Pons (tissue), 1 donor: ENCODE measurements around the gene GADL1.

Experiments used
- DNase-seq: peaks from one replicate; pipeline ENCODE4 v3.0.0-alpha.2; 2016; ENCODE audit warnings: low spot score

The GADL1 gene

GRCh38 chr3:30894521-30895251 is at the start of gene GADL1:
Gene GADL1, minus strand, starts transcription at chr3:30894661. Its CDS starts 47 bp downstream, at chr3:30894614.
- DNase-seq = no peak

- DNase-seq = no peak
These were observed 49.7 kb upstream of the GADL1 start for GRCh38 chr3:30944124-30944523.

- DNase-seq = no peak
These were observed 48.7 kb upstream of the GADL1 start for GRCh38 chr3:30943206-30943605.

- DNase-seq = no peak
These were observed 46.9 kb upstream of the GADL1 start for GRCh38 chr3:30941342-30941741.

- no peak for DNase-seq
These were observed 46.3 kb upstream of the GADL1 start for GRCh38 chr3:30940740-30941139.

- DNase-seq = peak; percentile 11
These were observed 39.7 kb upstream of the GADL1 start for GRCh38 chr3:30934208-30934550.

- no peak for DNase-seq
These were observed 39.2 kb upstream of the GADL1 start for GRCh38 chr3:30933478-30934207.

GRCh38 chr3:30932513-30933098 is 38.1 kb upstream of the GADL1 start:
- no peak for DNase-seq

- no peak for DNase-seq
These were observed 30.3 kb upstream of the GADL1 start for GRCh38 chr3:30924763-30925162.

GRCh38 chr3:30919564-30919963 is 25.1 kb upstream of the GADL1 start:
- DNase-seq = no peak

GRCh38 chr3:30918761-30919160 is 24.3 kb upstream of the GADL1 start:
- DNase-seq = no peak

GRCh38 chr3:30915782-30916181 is 21.3 kb upstream of the GADL1 start:
- no peak for DNase-seq

GRCh38 chr3:30914696-30915095 is 20.2 kb upstream of the GADL1 start:
- no peak for DNase-seq

GRCh38 chr3:30913176-30913575 is 18.7 kb upstream of the GADL1 start:
- no peak for DNase-seq

GRCh38 chr3:30912301-30912700 is 17.8 kb upstream of the GADL1 start:
- no peak for DNase-seq

GRCh38 chr3:30908456-30909037 is 14.1 kb upstream of the GADL1 start:
- no peak for DNase-seq

- DNase-seq = no peak
These were observed 10.5 kb upstream of the GADL1 start for GRCh38 chr3:30904996-30905395.

GRCh38 chr3:30895329-30895728 is 868 bp upstream of the GADL1 start:
- no peak for DNase-seq

- no peak for DNase-seq
These were observed 659 bp downstream of the GADL1 start for GRCh38 chr3:30893678-30894325.

GRCh38 chr3:30890907-30891306 is 3.6 kb downstream of the GADL1 start:
- no peak for DNase-seq

- no peak for DNase-seq
These were observed 7.6 kb downstream of the GADL1 start for GRCh38 chr3:30886888-30887287.

- no peak for DNase-seq
These were observed 15.6 kb downstream of the GADL1 start for GRCh38 chr3:30878862-30879261.
